Measurements from ENCODE around the gene CALML5. TPM values are rescaled to one million over a fixed set of nuclear protein-coding genes. Genes with fewer than 3 reads are reported as not detected.

CALML5 gene
- total RNA-seq, 2 experiments from 2014 or later: not detected

- Mint-ChIP-seq H3K4me3 (no peak overlapping the region), H3K27me3 (no peaks in the 10 kb centered on the region), H3K9me3 (no peaks in the 10 kb centered on the region), H3K4me1 (ENCODE audit: low read depth) (peaks cover 6% of the 10 kb centered on the region), H3K27ac (no peak overlapping the region), H3K36me3 (ENCODE audit: low read depth) (peaks cover 27% of the 10 kb centered on the region)
- DNase-seq (no peak), ATAC-seq (no peak)
- intact Hi-C loops (cut with micrococcal nuclease): no loop called here
- ChIA-PET CTCF (no interaction called here), POLR2A (no interaction called here)
- TF ChIP-seq CTCF (IDR thresholded peaks at IDR 0.05): no peak
Measured at GRCh38 chr10:5458425-5458824, 40.9 kb downstream of the CALML5 start.

GRCh38 chr10:5457741-5458140 is 41.6 kb downstream of the CALML5 start:
- Mint-ChIP-seq H3K4me1 (ENCODE audit: low read depth) (peaks cover 6% of the 10 kb centered on the region), H3K36me3 (ENCODE audit: low read depth) (peaks cover 34% of the 10 kb centered on the region), H3K27ac (no peak overlapping the region), H3K27me3 (no peaks in the 10 kb centered on the region), H3K9me3 (no peaks in the 10 kb centered on the region), H3K4me3 (no peak overlapping the region)
- ChIA-PET CTCF (no interaction called here), POLR2A (no interaction called here)
- no peak for DNase-seq
- intact Hi-C loops (cut with micrococcal nuclease): no loop called here
- no peak for TF ChIP-seq CTCF (IDR thresholded peaks at IDR 0.05)
- no peak for ATAC-seq

GRCh38 chr10:5456563-5456962 is 42.8 kb downstream of the CALML5 start:
- peaks cover 6% of the 10 kb centered on the region for H3K4me1 Mint-ChIP-seq (ENCODE audit: low read depth)
- intact Hi-C loops (cut with micrococcal nuclease): no loop called here
- ChIA-PET POLR2A (no interaction called here), CTCF (interaction anchor here (1.3 to 3.4 kb wide), 2 partner anchors 14 to 166 kb away, joined by 3 to 16 read pairs; no protein-coding TSS in a partner anchor)
- ATAC-seq (no peak), DNase-seq (no peak)
- H3K4me3 Mint-ChIP-seq: no peak overlapping the region
- peaks cover 37% of the 10 kb centered on the region for H3K36me3 Mint-ChIP-seq (ENCODE audit: low read depth)
- TF ChIP-seq CTCF (IDR thresholded peaks at IDR 0.05): no peak
- no peaks in the 10 kb centered on the region for H3K9me3 Mint-ChIP-seq
- H3K27me3 Mint-ChIP-seq: no peaks in the 10 kb centered on the region
- H3K27ac Mint-ChIP-seq: no peak overlapping the region

- CTCF ChIA-PET: interaction anchor here (1.0 to 3.4 kb wide), 5 partner anchors 9 to 169 kb away, joined by 3 to 16 read pairs (median 4); no protein-coding TSS in a partner anchor
- no peak for DNase-seq
- Mint-ChIP-seq H3K27me3 (no peaks in the 10 kb centered on the region), H3K36me3 (ENCODE audit: low read depth) (peaks cover 38% of the 10 kb centered on the region), H3K4me1 (ENCODE audit: low read depth) (peaks cover 12% of the 10 kb centered on the region), H3K4me3 (no peak overlapping the region), H3K9me3 (no peaks in the 10 kb centered on the region), H3K27ac (no peak overlapping the region)
- TF ChIP-seq CTCF (IDR thresholded peaks at IDR 0.05): no peak
- intact Hi-C loops (cut with micrococcal nuclease): no loop called here
- POLR2A ChIA-PET: no interaction called here
- no peak for ATAC-seq
Measured at GRCh38 chr10:5453749-5454489, 45.5 kb downstream of the CALML5 start.

GRCh38 chr10:5450605-5451384 is 48.6 kb downstream of the CALML5 start:
- Mint-ChIP-seq H3K27me3 (peaks cover 2% of the 10 kb centered on the region), H3K9me3 (no peaks in the 10 kb centered on the region), H3K4me1 (ENCODE audit: low read depth) (peaks cover 35% of the 10 kb centered on the region), H3K4me3 (no peak overlapping the region), H3K36me3 (ENCODE audit: low read depth) (peaks cover 24% of the 10 kb centered on the region), H3K27ac (no peak overlapping the region)
- no peak for DNase-seq
- ChIA-PET CTCF (no interaction called here), POLR2A (no interaction called here)
- TF ChIP-seq CTCF (IDR thresholded peaks at IDR 0.05): no peak
- intact Hi-C loops (cut with micrococcal nuclease): no loop called here
- ATAC-seq: no peak

All from activated CD8-positive, alpha-beta T cell treated with anti-CD3 and anti-CD28 coated beads for 36 hours (primary cell).